ENCODE data around the gene PPM1H. TPM values are rescaled to one million over a fixed set of nuclear protein-coding genes. Genes with fewer than 3 reads are reported as not detected.

The PPM1H gene
- total and polyA plus RNA-seq, 7 donors: 0.92 to 4.3 (median 3.0) TPM

DNA sequence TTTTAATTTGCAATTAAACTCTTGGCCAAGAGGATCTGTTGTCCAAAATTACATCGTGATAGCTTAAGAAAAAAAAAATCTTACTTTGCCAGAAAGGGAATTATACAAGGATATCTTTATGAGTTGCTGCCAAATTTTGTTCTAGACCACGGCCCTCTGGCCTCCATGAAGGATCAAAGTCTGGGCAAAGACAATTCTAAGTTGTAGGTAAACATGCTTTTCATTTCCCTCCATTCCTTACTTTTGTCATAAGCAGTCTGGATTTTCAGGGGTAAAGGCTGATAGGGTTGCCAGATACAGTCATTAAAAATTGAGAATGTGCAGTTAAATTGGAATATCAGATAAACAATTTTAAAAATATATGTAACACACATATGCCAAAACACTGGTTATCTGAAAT lies 333.2 kb downstream of the PPM1H start:
- Histone ChIP-seq H3K4me3 (peak overlapping the region; percentile 62 to 95 (median 86)), H3K27ac (peak overlapping the region; percentile 94 to 100 (median 100)), H3K9me3 (no peaks in the 10 kb centered on the region), H3K4me1 (peaks cover 0 to 29% (median 21%) of the 10 kb centered on the region in 4 donors), H3K27me3 (no peaks in the 10 kb centered on the region), H3K36me3 (no peaks in the 10 kb centered on the region)
- no peak for DNase-seq
- intact Hi-C loops (cut with DNase I): loop anchor here (2.0 to 5.0 kb wide), 3 partner anchors 121 to 339 kb away; partner anchors contain the start of genes MON2 and USP15
- WGBS, 2 donors: 13 to 51% methylated on average over 2 of the region's 2 CpGs
- TF ChIP-seq, protein P1, sequence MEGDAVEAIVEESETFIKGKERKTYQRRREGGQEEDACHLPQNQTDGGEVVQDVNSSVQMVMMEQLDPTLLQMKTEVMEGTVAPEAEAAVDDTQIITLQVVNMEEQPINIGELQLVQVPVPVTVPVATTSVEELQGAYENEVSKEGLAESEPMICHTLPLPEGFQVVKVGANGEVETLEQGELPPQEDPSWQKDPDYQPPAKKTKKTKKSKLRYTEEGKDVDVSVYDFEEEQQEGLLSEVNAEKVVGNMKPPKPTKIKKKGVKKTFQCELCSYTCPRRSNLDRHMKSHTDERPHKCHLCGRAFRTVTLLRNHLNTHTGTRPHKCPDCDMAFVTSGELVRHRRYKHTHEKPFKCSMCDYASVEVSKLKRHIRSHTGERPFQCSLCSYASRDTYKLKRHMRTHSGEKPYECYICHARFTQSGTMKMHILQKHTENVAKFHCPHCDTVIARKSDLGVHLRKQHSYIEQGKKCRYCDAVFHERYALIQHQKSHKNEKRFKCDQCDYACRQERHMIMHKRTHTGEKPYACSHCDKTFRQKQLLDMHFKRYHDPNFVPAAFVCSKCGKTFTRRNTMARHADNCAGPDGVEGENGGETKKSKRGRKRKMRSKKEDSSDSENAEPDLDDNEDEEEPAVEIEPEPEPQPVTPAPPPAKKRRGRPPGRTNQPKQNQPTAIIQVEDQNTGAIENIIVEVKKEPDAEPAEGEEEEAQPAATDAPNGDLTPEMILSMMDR (IDR thresholded peaks at IDR 0.05): no peak
- TF ChIP-seq EP300 (IDR thresholded peaks at IDR 0.05): no peak
- no peak for TF ChIP-seq POLR2AphosphoS5 (IDR thresholded peaks at IDR 0.05)
- no peak for TF ChIP-seq POLR2A (IDR thresholded peaks at IDR 0.05)

DNA sequence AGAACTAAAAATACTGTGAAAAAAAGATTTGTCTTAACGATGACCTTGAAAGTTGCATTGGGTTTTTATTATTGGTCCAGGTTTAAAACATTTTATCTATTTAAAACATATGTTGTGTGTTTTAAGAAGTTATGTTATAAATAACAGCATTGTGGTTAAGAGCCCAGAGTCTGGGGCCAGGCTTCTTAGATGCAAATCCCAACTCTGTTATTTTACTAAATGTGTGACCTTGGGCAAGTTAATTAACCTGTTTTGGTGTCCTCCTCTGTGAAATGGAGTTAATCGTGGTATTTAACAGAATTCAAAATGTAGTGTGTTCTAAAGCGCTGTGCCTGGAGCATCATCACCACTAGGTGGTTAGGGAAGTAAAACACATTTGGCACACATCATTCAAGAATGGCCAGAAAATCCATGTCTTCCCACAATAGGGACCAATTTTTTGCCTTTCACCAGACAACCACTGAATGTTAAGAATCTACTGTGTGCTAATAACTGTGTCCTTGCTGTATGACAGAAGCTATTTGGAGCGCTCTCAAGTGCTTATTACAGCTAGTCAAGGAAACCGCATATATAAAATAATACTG lies 335.0 kb downstream of the PPM1H start:
- intact Hi-C loops (cut with DNase I): loop anchor here (5.0 kb wide), 2 partner anchors 122 to 338 kb away; partner anchors contain the start of gene USP15
- H3K27me3 ChIP-seq: no peaks in the 10 kb centered on the region
- TF ChIP-seq EP300 (IDR thresholded peaks at IDR 0.05): no peak
- TF ChIP-seq POLR2AphosphoS5 (IDR thresholded peaks at IDR 0.05): no peak
- TF ChIP-seq, protein P1 (IDR thresholded peaks at IDR 0.05): no peak
- no peak for TF ChIP-seq POLR2A (IDR thresholded peaks at IDR 0.05)
- H3K27ac ChIP-seq: no peak overlapping the region
- no peak for DNase-seq
- H3K4me1 ChIP-seq: peaks cover 0 to 17% (median 14%) of the 10 kb centered on the region in 4 donors
- WGBS, 2 donors: 92 to 96% methylated on average over 5 of the region's 5 CpGs
- H3K9me3 ChIP-seq: no peaks in the 10 kb centered on the region
- no peak overlapping the region for H3K4me3 ChIP-seq
- no peaks in the 10 kb centered on the region for H3K36me3 ChIP-seq

DNA sequence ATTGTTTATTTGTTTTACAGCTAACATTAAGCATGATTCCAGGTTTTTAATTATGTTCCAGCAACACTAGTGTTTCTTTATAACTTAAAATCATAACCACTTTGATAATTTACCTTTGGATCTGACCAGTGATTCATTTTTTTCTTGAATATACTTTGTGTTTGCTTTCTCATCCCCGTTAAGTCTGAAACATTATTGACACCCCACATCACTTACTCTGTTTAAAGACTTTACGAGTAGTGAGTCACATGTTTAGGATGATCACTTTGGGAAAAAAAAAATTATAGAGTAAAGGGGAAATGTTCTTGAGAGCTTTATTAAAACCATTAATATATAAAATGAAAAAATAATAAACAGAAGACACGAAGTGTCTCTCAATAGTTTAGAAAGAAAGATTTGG lies 336.1 kb downstream of the PPM1H start:
- Histone ChIP-seq H3K27ac (no peak overlapping the region), H3K27me3 (no peaks in the 10 kb centered on the region), H3K4me1 (peaks cover 0 to 7% (median 6%) of the 10 kb centered on the region in 4 donors), H3K36me3 (no peaks in the 10 kb centered on the region), H3K9me3 (no peaks in the 10 kb centered on the region), H3K4me3 (no peak overlapping the region)
- intact Hi-C loops (cut with DNase I): no loop called here
- no peak for TF ChIP-seq EP300 (IDR thresholded peaks at IDR 0.05)
- no peak for TF ChIP-seq POLR2AphosphoS5 (IDR thresholded peaks at IDR 0.05)
- TF ChIP-seq POLR2A (IDR thresholded peaks at IDR 0.05): no peak
- TF ChIP-seq, protein P1 (IDR thresholded peaks at IDR 0.05): no peak
- WGBS, 2 donors: 58 to 85% methylated on average over 3 of the region's 3 CpGs
- no peak for DNase-seq

DNA sequence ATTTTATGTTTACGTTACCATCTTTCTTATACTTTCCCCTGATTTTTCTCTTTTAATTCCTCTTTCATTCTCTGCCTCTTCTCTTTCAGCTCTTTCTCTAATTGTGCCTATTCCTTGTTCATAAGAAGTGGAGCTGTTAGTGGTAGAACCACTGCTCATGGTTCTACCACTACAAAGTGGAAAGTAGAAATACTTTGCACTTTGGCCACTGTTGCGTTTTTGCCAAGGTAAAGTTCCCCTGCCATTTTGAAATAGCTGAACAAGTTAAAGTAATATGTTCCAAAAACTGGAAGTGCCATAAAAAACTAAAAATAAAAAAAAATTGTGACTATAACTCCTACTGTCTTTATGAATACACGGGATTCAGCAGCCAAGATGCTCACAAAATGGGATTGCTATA lies 337.7 kb downstream of the PPM1H start:
- intact Hi-C loops (cut with DNase I): no loop called here
- peaks cover 0 to 7% (median 6%) of the 10 kb centered on the region in 4 donors for H3K4me1 ChIP-seq
- no peak overlapping the region for H3K4me3 ChIP-seq
- no peak overlapping the region for H3K27ac ChIP-seq
- 94% methylated on average over 3 of the region's 3 CpGs for WGBS, 2 donors
- no peak for DNase-seq
- no peak for TF ChIP-seq POLR2AphosphoS5 (IDR thresholded peaks at IDR 0.05)
- TF ChIP-seq, protein P1 (IDR thresholded peaks at IDR 0.05): no peak
- TF ChIP-seq EP300 (IDR thresholded peaks at IDR 0.05): no peak
- TF ChIP-seq POLR2A (IDR thresholded peaks at IDR 0.05): no peak
- H3K9me3 ChIP-seq: no peaks in the 10 kb centered on the region
- no peaks in the 10 kb centered on the region for H3K27me3 ChIP-seq
- peaks cover 0 to 12% (median 2%) of the 10 kb centered on the region in 4 donors for H3K36me3 ChIP-seq

Small RNAs within 50 kb of the gene (small RNA-seq; reads per million reads assigned to genes)
- 1,865 to 3,383 (median 2,427) reads per million in 3 donors for gene MIRLET7I
- 0 reads per million in 3 donors for gene RF00019
- gene RNU1-83P: 0 to 0.07 (median 0.06) reads per million in 3 donors

Other genes with a start within 250 kb of the PPM1H start
- 1 to 10 TPM; 2.9 to 6.6 (median 3.6) TPM for gene AVPR1A, start 216.1 kb upstream of the PPM1H start, total RNA-seq
- 1 to 10 TPM in 1 of 3 donors, under 1 TPM in 1, not detected in 1; 0.23 to 1.0 TPM for gene AVPR1A, start 216.1 kb upstream of the PPM1H start, polyA plus RNA-seq

Measured in sigmoid colon (tissue), 7 donors.